Measurements from ENCODE around the gene EIF4EBP2. TPM values are rescaled to one million over a fixed set of nuclear protein-coding genes. Genes with fewer than 3 reads are reported as not detected.

Gene EIF4EBP2
- total and polyA plus RNA-seq, 2 of the 13 experiments (the other 11 are each of a cell fraction or from before 2014, with no cell fraction given) = 16.9 to 22.0 TPM

GRCh38 chr10:70368774-70369482 lies 35.0 kb upstream of the EIF4EBP2 start (continued):
- no peak for TF ChIP-seq ZMAT5 (CRISPR knock-in tag; IDR thresholded peaks at IDR 0.05; ENCODE audit: borderline replicate concordance, low read depth)
- TF ChIP-seq ZFP91 (CRISPR knock-in tag; IDR thresholded peaks at IDR 0.05; ENCODE audit: borderline replicate concordance) = peak; percentile 29; the same call in 1 of the 2 replicates
- TF ChIP-seq ZBTB3 (CRISPR knock-in tag; IDR thresholded peaks at IDR 0.05; ENCODE audit: borderline replicate concordance, low read depth) = no peak
- TF ChIP-seq MBNL3 (CRISPR knock-in tag; conservative IDR thresholded peaks at IDR 0.05) = no peak
- TF ChIP-seq ARID3A (IDR thresholded peaks at IDR 0.05; ENCODE audit: low read depth, low read length) = 0 out of 2 replicates have a peak, but pooled peaks have one; percentile 16
- TF ChIP-seq NRL (CRISPR knock-in tag; IDR thresholded peaks at IDR 0.05; ENCODE audit: borderline replicate concordance) = no peak
- TF ChIP-seq UBTF (CRISPR knock-in tag; IDR thresholded peaks at IDR 0.05) = peak; percentile 33; the same call in 1 of the 2 replicates
- TF ChIP-seq YEATS2 (CRISPR knock-in tag; IDR thresholded peaks at IDR 0.05; ENCODE audit: borderline replicate concordance) = no peak
- peak; percentile 58; the same call in 1 of the 2 replicates for TF ChIP-seq RFXAP (CRISPR knock-in tag; IDR thresholded peaks at IDR 0.05; ENCODE audit: borderline replicate concordance)
- TF ChIP-seq ZBTB40 (IDR thresholded peaks at IDR 0.05) = no peak
- TF ChIP-seq ZBTB40 (CRISPR knock-in tag; IDR thresholded peaks at IDR 0.05) = no peak
- TF ChIP-seq PHF8 (CRISPR knock-in tag; IDR thresholded peaks at IDR 0.05) = no peak
